Parathyroid adenoma (tissue), 2 donors: ENCODE data around the gene DENND5A.

Source experiments
- H2AFZ ChIP-seq: fragments of 300-600 bp; sonication (generic); one replicate; pipeline ENCODE4 v1.7.0; 2017; ENCODE audit warnings: antibody characterized with exemption, mild to moderate bottlenecking
- H3K27ac ChIP-seq: fragments of 300-600 bp; sonication (generic); one replicate; pipeline ENCODE4 v1.7.0; 2017
- H3K27me3 ChIP-seq: fragments of 300-600 bp; sonication (generic); one replicate; pipeline ENCODE4 v1.7.0; 2017; ENCODE audit warnings: low read length; ENCODE audit not compliant: control insufficient read depth, insufficient read depth
- H3K36me3 ChIP-seq: fragments of 300-600 bp; sonication (generic); one replicate; pipeline ENCODE4 v1.7.0; 2017; ENCODE audit warnings: low read length; ENCODE audit not compliant: control insufficient read depth, insufficient read depth
- H3K4me1 ChIP-seq: fragments of 300-600 bp; sonication (generic); one replicate; pipeline ENCODE4 v1.7.0; 2017; ENCODE audit warnings: control low read depth
- H3K4me2 ChIP-seq: fragments of 300-600 bp; sonication (generic); one replicate; pipeline ENCODE4 v1.7.0; 2017; ENCODE audit warnings: low read length
- H3K4me3 ChIP-seq: fragments of 300-600 bp; sonication (generic); one replicate; pipeline ENCODE4 v1.7.0; 2017; ENCODE audit warnings: low read depth, low read length
- H3K79me2 ChIP-seq: fragments of 300-600 bp; sonication (generic); one replicate; pipeline ENCODE4 v1.7.0; 2017; ENCODE audit warnings: control low read depth
- H3K9ac ChIP-seq: fragments of 300-600 bp; sonication (generic); one replicate; pipeline ENCODE4 v1.7.0; 2017; ENCODE audit warnings: mild to moderate bottlenecking
- H3K9me3 ChIP-seq: fragments of 300-600 bp; sonication (generic); one replicate; pipeline ENCODE4 v1.7.0; 2017; ENCODE audit warnings: low read length; ENCODE audit not compliant: control insufficient read depth
- TF ChIP-seq, protein P1 (sequence below): fragments of 300-600 bp; sonication (generic); IDR thresholded peaks from one replicate; pipeline ENCODE4 v1.7.0; 2017; ENCODE audit warnings: antibody characterized with exemption, mild to moderate bottlenecking
- donor health status: primary hyperparathyroidism.

DENND5A gene

DNA sequence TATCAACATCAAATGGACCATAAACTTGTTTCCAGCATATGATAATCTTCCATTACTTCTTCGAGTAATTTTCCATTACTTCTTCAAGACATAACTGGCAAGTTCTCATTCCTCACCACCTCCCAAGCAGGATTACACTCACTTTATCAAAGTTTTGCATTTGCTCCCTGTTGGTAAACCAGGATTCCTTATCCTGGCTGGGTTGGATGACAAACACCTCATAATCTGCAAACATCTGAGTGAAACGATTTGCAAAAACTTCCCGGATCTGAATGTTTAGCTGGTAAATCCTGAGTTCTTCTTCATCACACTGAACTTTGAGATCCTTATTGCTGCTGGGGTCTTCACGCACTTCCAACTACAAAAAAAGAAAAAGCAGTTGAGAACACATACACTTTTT, 86.4 kb downstream of the DENND5A start:
- TF ChIP-seq, protein P1, sequence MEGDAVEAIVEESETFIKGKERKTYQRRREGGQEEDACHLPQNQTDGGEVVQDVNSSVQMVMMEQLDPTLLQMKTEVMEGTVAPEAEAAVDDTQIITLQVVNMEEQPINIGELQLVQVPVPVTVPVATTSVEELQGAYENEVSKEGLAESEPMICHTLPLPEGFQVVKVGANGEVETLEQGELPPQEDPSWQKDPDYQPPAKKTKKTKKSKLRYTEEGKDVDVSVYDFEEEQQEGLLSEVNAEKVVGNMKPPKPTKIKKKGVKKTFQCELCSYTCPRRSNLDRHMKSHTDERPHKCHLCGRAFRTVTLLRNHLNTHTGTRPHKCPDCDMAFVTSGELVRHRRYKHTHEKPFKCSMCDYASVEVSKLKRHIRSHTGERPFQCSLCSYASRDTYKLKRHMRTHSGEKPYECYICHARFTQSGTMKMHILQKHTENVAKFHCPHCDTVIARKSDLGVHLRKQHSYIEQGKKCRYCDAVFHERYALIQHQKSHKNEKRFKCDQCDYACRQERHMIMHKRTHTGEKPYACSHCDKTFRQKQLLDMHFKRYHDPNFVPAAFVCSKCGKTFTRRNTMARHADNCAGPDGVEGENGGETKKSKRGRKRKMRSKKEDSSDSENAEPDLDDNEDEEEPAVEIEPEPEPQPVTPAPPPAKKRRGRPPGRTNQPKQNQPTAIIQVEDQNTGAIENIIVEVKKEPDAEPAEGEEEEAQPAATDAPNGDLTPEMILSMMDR, result no peak
- no peak overlapping the region for H3K9ac ChIP-seq
- no peak overlapping the region for H2AFZ ChIP-seq
- no peaks in the 10 kb centered on the region for H3K36me3 ChIP-seq
- no peaks in the 10 kb centered on the region for H3K27me3 ChIP-seq
- H3K4me1 ChIP-seq, result peaks cover 3% of the 10 kb centered on the region
- no peak overlapping the region for H3K4me2 ChIP-seq
- no peaks in the 10 kb centered on the region for H3K9me3 ChIP-seq
- H3K79me2 ChIP-seq, result no peaks in the 10 kb centered on the region
- no peak overlapping the region for H3K27ac ChIP-seq
- H3K4me3 ChIP-seq, result no peak overlapping the region

DNA sequence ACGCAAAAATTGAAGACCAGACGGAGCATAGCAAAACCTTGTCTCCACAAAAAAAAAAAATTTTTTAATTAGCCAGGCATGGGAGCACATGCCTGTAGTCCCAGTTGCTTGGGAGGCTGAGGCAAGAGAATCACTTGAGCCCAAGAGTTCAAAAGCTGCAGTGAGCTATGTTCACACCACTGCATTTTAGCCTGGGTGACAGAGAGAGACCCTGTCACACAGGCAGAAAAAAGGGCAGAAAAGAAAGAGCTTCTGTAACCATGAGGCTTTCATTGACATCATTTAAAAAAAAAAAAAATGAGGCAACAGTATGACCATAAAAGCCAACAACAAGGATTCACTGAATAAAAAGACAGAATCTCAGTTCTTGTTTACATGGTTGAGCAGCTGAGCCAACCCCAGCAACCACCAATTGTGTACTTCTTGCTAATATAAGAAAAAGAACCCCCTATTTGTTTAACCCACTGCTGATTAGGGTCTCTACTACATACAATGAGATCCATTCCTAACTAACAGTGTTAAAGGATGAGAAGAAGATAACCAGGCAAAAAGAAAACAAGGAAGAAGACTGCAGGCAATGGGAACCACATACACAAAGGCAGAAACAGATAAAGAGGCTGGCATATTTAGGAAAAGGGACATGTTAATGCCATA, 87.6 kb downstream of the DENND5A start:
- H3K27ac ChIP-seq, result no peak overlapping the region
- no peak overlapping the region for H3K4me3 ChIP-seq
- no peak overlapping the region for H2AFZ ChIP-seq
- H3K4me2 ChIP-seq, result no peak overlapping the region
- no peaks in the 10 kb centered on the region for H3K79me2 ChIP-seq
- peaks cover 3% of the 10 kb centered on the region for H3K4me1 ChIP-seq
- no peaks in the 10 kb centered on the region for H3K9me3 ChIP-seq
- no peaks in the 10 kb centered on the region for H3K27me3 ChIP-seq
- no peak overlapping the region for H3K9ac ChIP-seq
- TF ChIP-seq, protein P1, result no peak
- H3K36me3 ChIP-seq, result no peaks in the 10 kb centered on the region

DNA sequence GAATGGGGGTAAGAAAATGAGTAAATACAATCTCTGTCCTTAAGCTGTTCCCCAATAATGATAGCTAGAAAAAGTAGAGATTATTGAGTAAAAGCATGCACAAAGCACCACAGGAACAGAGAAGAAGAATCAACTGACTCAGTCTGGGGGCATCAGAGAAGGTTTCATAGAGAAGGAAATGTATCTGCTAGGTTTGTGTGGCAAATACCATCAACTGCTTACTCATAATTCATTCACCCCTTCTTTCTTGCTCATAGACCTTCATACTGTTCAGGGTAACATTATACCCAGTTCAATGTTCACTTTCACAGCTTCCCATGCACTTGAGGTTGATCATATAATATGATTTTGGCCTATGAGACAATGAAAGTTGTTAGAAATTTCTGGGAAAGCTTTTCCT, 88.6 kb downstream of the DENND5A start:
- no peak overlapping the region for H3K9ac ChIP-seq
- no peaks in the 10 kb centered on the region for H3K9me3 ChIP-seq
- H2AFZ ChIP-seq, result no peak overlapping the region
- no peak overlapping the region for H3K4me3 ChIP-seq
- TF ChIP-seq, protein P1, result no peak
- no peaks in the 10 kb centered on the region for H3K79me2 ChIP-seq
- H3K4me2 ChIP-seq, result no peak overlapping the region
- peaks cover 3% of the 10 kb centered on the region for H3K4me1 ChIP-seq
- no peak overlapping the region for H3K27ac ChIP-seq
- H3K36me3 ChIP-seq, result no peaks in the 10 kb centered on the region
- H3K27me3 ChIP-seq, result no peaks in the 10 kb centered on the region

DNA sequence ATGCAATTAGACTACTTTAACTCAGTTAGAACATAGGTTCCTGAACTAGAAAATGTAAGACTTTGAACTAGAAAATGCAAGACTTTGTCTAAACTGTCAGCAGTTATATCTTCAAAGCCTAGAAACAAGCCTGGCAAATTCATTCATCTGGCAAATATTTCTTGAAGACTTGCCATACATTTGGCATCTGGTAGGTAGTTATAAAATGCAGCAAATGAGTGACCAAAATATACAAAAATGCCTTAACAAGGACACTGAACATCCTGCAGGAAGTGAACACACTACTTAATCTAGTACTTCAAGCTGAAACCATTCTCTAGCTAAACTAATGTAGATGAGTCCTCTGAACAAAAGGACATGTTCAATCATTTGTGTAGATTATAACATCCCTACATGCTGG, 89.0 kb downstream of the DENND5A start:
- no peaks in the 10 kb centered on the region for H3K79me2 ChIP-seq
- no peak overlapping the region for H3K4me2 ChIP-seq
- no peak overlapping the region for H3K27ac ChIP-seq
- TF ChIP-seq, protein P1, result no peak
- no peak overlapping the region for H3K4me3 ChIP-seq
- H3K36me3 ChIP-seq, result no peaks in the 10 kb centered on the region
- no peak overlapping the region for H3K9ac ChIP-seq
- H3K27me3 ChIP-seq, result no peaks in the 10 kb centered on the region
- H3K4me1 ChIP-seq, result peaks cover 3% of the 10 kb centered on the region
- no peak overlapping the region for H2AFZ ChIP-seq
- no peaks in the 10 kb centered on the region for H3K9me3 ChIP-seq

DNA sequence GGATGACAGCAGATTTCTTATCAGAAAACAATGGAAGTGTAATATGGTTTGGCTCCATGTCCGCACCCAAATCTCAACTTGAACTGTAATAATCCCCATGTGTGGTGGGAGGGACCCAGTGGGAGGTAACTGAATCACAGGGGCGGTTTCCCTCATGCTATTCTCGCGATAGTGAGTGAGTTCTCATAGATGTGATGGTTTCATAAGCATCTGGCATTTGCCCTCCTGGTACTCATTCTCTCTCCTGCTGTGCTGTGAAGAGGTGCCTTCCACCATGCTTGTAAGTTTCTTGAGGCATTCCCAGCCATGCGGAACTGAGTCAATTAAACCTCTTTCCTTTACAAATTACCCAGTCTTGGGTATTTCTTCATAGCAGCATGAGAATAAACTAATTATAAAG, 92.8 kb downstream of the DENND5A start:
- Histone ChIP-seq H3K79me2 (no peaks in the 10 kb centered on the region), H3K9ac (no peak overlapping the region), H3K27me3 (no peaks in the 10 kb centered on the region), H3K4me1 (no peaks in the 10 kb centered on the region), H3K4me2 (no peak overlapping the region), H3K4me3 (no peak overlapping the region), H3K27ac (no peak overlapping the region), H2AFZ (no peak overlapping the region), H3K9me3 (no peaks in the 10 kb centered on the region), H3K36me3 (no peaks in the 10 kb centered on the region)
- TF ChIP-seq, protein P1, result no peak
